Nephron progenitor cell (in vitro differentiated cells): ENCODE results near the gene DAPK1.

Source experiments
- DNase-seq: peaks from one replicate; pipeline ENCODE4 v3.0.0; 2021
- H3K27ac Mint-ChIP-seq: 2 replicates; pipeline ENCODE4 v1.8.0; 2021; ENCODE audit warnings: mild to moderate bottlenecking, moderate library complexity, mixed read lengths
- H3K27me3 Mint-ChIP-seq: 2 replicates; pipeline ENCODE4 v1.8.0; 2021; ENCODE audit warnings: mild to moderate bottlenecking, low read depth, mixed read lengths; ENCODE audit not compliant: poor library complexity
- H3K36me3 Mint-ChIP-seq: 2 replicates; pipeline ENCODE4 v1.8.0; 2021; ENCODE audit warnings: low read depth, mixed read lengths
- H3K4me1 Mint-ChIP-seq: 2 replicates; pipeline ENCODE4 v1.8.0; 2021; ENCODE audit warnings: mixed read lengths
- H3K4me3 Mint-ChIP-seq: 2 replicates; pipeline ENCODE4 v1.8.0; 2021; ENCODE audit warnings: mild to moderate bottlenecking, moderate library complexity, mixed read lengths
- H3K9me3 Mint-ChIP-seq: 2 replicates; pipeline ENCODE4 v1.8.0; 2021; ENCODE audit warnings: mild to moderate bottlenecking, moderate library complexity, mixed read lengths
- CTCF ChIP-seq: fragments of 200-600 bp; sonication (generic); IDR thresholded peaks from 2 replicates; pipeline ENCODE4 v1.5.0; 2021; ENCODE audit warnings: antibody characterized with exemption

DAPK1 gene

GRCh38 chr9:87590996-87591395 is 93.3 kb downstream of the DAPK1 start:
- DNase-seq: no peak
- no peaks in the 10 kb centered on the region for H3K36me3 Mint-ChIP-seq
- no peak for TF ChIP-seq CTCF
- peaks cover 67% of the 10 kb centered on the region for H3K4me1 Mint-ChIP-seq
- H3K27me3 Mint-ChIP-seq: peaks cover 2% of the 10 kb centered on the region
- H3K4me3 Mint-ChIP-seq: no peak overlapping the region
- no peaks in the 10 kb centered on the region for H3K9me3 Mint-ChIP-seq
- no peak overlapping the region for H3K27ac Mint-ChIP-seq

GRCh38 chr9:87592554-87593358 is 95.1 kb downstream of the DAPK1 start:
- H3K4me1 Mint-ChIP-seq: peaks cover 74% of the 10 kb centered on the region
- no peak overlapping the region for H3K4me3 Mint-ChIP-seq
- no peak for DNase-seq
- H3K36me3 Mint-ChIP-seq: no peaks in the 10 kb centered on the region
- TF ChIP-seq CTCF: no peak
- H3K27ac Mint-ChIP-seq: peak overlapping the region; percentile 87
- H3K9me3 Mint-ChIP-seq: no peaks in the 10 kb centered on the region
- H3K27me3 Mint-ChIP-seq: peaks cover 2% of the 10 kb centered on the region

GRCh38 chr9:87593359-87593980 is 95.8 kb downstream of the DAPK1 start:
- Mint-ChIP-seq H3K4me3 (no peak overlapping the region), H3K27me3 (peaks cover under 1% of the 10 kb centered on the region), H3K4me1 (peaks cover 72% of the 10 kb centered on the region), H3K36me3 (no peaks in the 10 kb centered on the region), H3K9me3 (no peaks in the 10 kb centered on the region), H3K27ac (peak overlapping the region; percentile 14)
- DNase-seq: no peak
- no peak for TF ChIP-seq CTCF

GRCh38 chr9:87594194-87594593 is 96.5 kb downstream of the DAPK1 start:
- H3K27me3 Mint-ChIP-seq: no peaks in the 10 kb centered on the region
- peaks cover 75% of the 10 kb centered on the region for H3K4me1 Mint-ChIP-seq
- no peak for TF ChIP-seq CTCF
- no peaks in the 10 kb centered on the region for H3K9me3 Mint-ChIP-seq
- H3K4me3 Mint-ChIP-seq: no peak overlapping the region
- H3K36me3 Mint-ChIP-seq: no peaks in the 10 kb centered on the region
- no peak for DNase-seq
- peak overlapping the region; percentile 66 for H3K27ac Mint-ChIP-seq

GRCh38 chr9:87594662-87595061 is 97.0 kb downstream of the DAPK1 start:
- H3K36me3 Mint-ChIP-seq: no peaks in the 10 kb centered on the region
- no peak overlapping the region for H3K4me3 Mint-ChIP-seq
- no peaks in the 10 kb centered on the region for H3K27me3 Mint-ChIP-seq
- peaks cover 70% of the 10 kb centered on the region for H3K4me1 Mint-ChIP-seq
- H3K9me3 Mint-ChIP-seq: no peaks in the 10 kb centered on the region
- no peak for TF ChIP-seq CTCF
- H3K27ac Mint-ChIP-seq: peak overlapping the region; percentile 66
- no peak for DNase-seq
